K562 (cell line): Measurements from ENCODE around the gene PPT2.

Source experiments
- NR3C1 ChIP-seq: sonication (generic); formaldehyde crosslinking; IDR thresholded peaks from 2 replicates; pipeline ENCODE4 v1.8.1; 2022; ENCODE audit warnings: missing genetic modification reagents
- SIX5 ChIP-seq, 2 experiments: IDR thresholded peaks; 2 replicates each; pipeline ENCODE4 v1.6.1; 2011; ENCODE audit warnings: low read length in 2 of 2, borderline replicate concordance in 1 of 2, low read depth in 1 of 2, mild to moderate bottlenecking in 1 of 2, moderate library complexity in 1 of 2; ENCODE audit not compliant: insufficient read depth in 1 of 2
- ZBED1 ChIP-seq: IDR thresholded peaks from 2 replicates; pipeline ENCODE4 v1.6.1; 2014
- TF ChIP-seq, protein P1 (sequence below): conservative IDR thresholded peaks from 2 replicates; pipeline ENCODE4 v1.6.1; 2011; ENCODE audit warnings: low read depth, mild to moderate bottlenecking, low read length; ENCODE audit not compliant: control insufficient read depth

- TF ChIP-seq NR3C1 (CRISPR knock-in tag), result no peak
- no peak for TF ChIP-seq ZBED1
- TF ChIP-seq, protein P1, sequence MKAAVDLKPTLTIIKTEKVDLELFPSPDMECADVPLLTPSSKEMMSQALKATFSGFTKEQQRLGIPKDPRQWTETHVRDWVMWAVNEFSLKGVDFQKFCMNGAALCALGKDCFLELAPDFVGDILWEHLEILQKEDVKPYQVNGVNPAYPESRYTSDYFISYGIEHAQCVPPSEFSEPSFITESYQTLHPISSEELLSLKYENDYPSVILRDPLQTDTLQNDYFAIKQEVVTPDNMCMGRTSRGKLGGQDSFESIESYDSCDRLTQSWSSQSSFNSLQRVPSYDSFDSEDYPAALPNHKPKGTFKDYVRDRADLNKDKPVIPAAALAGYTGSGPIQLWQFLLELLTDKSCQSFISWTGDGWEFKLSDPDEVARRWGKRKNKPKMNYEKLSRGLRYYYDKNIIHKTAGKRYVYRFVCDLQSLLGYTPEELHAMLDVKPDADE, result no peak
- TF ChIP-seq SIX5 (IDR thresholded peaks at IDR 0.05; ENCODE audit: borderline replicate concordance in 1 of 2, insufficient read depth in 1 of 2, low read depth in 1 of 2, low read length in 2 of 2), result no peak
Observed at GRCh38 chr6:32120573-32121059, 33.3 kb upstream of the PPT2 start.
